GM19043 (cell line): Measurements from ENCODE around the gene ABI3BP.
"Not testable (repeated sequence)": the region's sequence is repeated elsewhere in the genome, so short reads cannot be mapped to it uniquely, and the experiment has no call there.

Experiments
- ATAC-seq: cut with Tn5 transposase; IDR thresholded peaks from one replicate; pipeline ENCODE4 v1.9.1; 2021; ENCODE audit warnings: low read depth; ENCODE audit not compliant: unreplicated experiment

The ABI3BP gene, protein sequence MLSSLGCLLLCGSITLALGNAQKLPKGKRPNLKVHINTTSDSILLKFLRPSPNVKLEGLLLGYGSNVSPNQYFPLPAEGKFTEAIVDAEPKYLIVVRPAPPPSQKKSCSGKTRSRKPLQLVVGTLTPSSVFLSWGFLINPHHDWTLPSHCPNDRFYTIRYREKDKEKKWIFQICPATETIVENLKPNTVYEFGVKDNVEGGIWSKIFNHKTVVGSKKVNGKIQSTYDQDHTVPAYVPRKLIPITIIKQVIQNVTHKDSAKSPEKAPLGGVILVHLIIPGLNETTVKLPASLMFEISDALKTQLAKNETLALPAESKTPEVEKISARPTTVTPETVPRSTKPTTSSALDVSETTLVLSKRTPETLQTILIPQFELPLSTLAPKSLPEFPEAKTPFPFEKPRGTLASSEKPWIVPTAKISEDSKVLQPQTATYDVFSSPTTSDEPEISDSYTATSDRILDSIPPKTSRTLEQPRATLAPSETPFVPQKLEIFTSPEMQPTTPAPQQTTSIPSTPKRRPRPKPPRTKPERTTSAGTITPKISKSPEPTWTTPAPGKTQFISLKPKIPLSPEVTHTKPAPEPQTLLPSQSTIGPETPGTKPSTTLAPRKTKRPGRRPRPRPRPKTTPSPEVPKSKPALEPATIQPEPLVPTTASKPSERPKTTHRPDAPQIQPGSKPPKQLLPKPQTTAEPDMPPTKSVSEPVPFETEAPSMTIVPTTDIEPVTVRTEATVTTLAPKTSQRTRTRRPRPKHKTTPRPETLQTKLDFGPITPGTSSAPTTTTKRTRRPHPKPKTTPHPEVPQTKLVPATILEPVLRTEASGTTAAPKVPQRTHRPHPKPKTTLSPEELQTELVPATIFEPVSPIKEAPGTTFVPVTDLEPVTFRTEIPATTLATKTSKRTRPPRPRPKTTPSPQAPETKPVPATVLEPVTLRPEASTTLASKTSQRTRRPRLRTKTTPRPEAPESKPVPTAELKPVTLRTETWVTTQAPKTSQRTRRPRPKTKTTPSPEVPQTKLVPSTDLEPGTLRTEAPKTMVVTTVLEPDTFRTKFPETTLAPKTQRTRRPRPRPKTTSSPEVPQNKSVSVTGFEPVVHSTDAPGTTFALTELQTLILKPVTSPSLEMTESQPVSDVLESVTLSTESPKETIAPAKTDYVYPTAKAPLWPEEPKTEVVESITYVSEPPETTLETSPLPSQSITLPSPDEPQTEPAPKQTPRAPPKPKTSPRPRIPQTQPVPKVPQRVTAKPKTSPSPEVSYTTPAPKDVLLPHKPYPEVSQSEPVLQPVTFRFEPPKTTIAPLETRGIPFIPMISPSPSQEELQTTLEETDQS (N-terminal part only)

DNA sequence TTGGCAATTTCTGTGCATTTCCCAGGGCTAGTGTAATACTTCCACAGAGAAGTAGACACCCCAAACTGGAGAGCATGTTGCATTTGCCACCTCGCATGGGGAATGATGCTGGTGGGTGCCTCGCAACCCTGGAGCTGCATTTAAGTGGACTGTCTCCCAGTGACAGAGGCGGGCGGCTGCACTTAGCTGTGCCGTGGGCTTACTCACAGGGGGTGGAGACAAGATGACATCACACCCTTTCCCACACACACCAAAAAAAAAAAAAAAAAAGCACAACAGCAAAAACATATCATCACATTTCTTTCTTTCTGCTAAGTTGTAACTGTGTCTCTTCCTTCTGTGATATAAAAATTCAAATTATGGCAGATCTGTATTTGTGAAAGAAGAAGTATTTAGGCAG is at the start of gene ABI3BP:
Gene ABI3BP (minus strand): TSS at position 113 of the 400 bp plus-strand sequence. CDS start 37 bp downstream, at position 76.
- no peak for ATAC-seq

DNA sequence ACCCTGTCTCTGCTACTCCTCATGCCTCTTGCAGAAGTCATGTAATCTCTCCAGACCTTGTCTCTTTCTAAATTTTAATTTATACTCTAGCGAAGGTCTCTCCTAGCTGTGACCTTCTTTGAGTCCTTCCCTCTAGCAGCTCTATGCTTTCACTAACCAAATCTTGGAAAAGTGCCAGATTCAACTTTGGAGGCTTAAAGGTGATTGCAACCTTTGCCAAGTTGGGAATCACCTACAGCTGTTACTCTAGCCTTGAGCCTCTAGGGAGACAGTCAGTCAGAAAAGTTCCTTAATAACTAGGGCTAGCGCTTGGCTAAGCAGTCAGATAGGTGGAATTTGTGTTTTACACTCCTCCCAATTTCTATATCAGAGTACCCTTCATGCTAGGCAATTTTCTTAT is 46.1 kb upstream of the ABI3BP start:
- ATAC-seq, result no peak

DNA sequence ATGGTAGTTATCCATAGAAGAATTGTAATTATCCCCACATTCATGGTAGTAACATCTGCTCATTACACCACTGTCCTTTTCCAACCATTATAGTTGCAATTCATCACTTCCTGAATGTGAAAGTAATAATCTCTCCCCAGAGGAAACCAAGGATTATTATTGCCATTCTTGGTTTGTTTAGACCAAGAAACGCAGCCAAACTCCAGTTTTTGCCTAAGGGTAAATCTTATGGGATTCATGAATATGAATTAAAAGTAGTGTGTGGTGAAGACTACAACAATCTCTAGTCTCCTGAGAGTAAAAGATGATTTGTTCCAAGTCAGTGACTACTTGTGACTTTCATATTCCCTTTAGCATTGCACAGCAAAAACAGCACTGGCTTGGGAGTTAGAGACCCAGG is 45.7 kb upstream of the ABI3BP start:
- no peak for ATAC-seq

DNA sequence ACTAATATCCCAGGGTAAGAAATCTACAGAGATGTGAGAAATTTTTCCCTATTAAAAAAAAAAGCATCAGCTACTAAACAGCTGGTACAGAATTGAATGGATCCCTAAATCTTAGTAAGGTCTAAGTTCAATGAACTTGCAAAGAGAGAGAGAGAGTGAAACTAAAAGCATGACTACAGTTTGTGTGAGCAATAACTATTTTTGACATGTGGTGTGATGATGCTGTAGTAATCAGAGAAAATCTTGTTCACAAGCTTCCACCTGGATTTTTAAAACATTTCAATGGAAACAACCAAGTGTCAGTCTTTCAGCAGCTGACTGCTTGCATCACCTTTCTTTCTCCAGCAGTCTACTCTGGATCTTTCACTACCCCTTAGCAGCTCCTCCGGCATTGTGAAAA is 45.2 kb upstream of the ABI3BP start:
- no peak for ATAC-seq

DNA sequence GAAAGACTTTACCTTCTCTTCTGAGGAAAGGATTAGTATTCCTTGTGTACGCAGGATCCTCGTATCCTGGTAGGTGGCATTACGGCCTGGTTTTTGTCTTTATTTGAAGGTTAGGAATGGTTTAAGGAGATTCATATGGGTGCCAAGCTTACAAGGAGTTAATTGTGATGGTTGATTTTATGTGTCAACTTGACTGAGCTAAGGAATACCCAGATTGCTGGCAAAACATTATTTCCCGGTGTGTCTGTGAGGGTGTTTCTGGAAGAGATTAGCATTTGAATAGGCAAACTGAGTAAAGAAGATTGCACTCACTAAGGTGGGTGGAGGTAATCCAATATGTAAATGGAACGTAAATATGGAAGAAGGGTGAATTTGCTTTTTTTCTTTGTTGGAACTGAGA is 44.4 kb upstream of the ABI3BP start:
- no peak for ATAC-seq

DNA sequence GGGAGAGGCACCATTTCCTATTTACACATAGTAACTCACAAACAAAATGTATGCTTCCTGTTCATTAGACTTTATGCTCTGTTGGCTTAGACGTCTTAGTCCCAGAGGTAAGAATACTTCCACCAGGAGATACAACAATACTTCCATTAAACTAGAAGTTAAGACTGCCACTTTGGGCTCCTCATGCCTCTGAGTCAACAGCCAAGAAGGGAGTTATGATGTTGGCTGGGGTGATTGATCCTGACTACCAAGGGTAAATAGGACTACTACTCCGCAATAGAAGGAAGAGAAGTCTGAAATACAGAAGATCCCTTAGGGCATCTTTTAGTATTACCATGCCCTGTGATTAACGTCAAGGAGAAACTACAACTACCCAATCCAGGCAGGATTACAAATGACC is 43.5 kb upstream of the ABI3BP start:
- ATAC-seq, result no peak

DNA sequence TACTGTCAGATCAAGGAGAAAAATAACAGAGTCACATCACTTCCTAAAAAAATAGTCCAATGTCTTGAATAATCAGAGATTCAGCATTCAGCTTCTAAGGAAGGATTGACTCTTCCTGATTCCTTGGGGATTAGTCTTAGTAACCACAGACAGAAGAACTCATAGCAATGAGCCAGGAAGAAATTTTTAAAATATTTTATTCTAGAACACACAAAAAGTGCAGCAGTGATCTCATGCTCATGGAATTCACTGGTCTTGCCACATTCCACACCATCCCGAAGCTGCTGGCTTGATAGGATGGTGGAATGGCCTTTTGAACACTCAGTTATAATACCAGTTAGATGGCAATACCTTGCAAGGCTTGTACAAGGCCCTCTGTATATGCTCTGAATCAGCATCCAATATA is 43.0 kb upstream of the ABI3BP start:
- no peak for ATAC-seq

DNA sequence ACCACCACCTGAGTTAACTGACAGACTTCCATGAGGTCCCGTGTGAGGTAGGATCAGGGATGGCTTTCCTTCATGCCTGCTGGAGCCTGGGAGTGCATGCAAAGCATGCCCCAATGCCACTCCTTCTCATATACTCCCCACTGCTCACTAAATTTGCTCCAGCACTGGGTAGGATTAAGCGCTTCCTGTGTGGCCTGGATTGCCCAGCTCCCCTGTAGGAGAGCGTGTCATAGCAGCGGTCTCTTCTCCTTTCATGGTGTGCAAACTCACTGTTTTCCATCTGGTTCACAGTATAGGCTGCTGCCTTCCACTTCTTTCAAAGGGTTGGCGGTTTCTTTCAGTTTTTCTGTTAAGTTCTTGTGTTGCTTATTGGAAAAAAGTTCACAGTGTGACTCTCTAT is 34.1 kb upstream of the ABI3BP start:
- ATAC-seq, result no peak

DNA sequence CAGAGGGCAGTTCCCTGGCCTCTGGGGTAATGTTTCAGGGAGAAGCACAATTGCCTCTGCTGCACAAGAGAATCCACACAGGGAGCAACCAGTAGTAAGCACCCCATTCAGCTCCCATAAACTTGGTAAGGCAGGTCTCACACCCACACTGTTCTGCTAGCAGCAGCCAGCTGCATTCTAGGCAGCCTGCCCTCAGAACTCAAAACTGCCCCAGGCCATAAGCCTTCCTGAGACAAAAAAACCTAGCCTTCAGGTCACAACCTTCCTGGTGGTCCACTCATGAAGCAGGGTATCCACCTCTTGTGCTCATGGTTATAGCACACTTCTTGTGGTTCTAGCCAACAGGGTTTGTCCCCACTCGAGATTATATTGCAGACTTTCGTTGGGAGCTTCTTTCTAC is 33.7 kb upstream of the ABI3BP start:
- no peak for ATAC-seq

DNA sequence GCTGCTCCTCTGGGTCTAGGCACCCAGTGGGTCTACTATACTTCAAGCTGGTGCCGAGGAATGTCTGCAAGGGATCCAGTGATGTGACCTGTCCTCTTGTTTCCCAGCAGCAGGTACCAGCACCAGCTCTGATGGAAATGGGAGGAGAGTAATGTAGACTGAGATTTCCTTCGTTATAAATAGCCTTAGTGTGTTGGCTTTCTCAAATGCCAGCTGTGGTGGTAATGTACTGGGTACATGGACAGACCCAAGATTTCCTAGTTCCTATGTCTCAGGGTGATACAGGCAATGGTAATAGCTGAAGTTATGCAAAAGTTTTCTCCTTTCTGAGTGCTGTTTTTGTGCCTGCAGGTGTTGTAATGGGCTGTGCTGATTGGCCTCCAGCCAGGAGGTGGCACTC is 33.0 kb upstream of the ABI3BP start:
- ATAC-seq, result no peak

DNA sequence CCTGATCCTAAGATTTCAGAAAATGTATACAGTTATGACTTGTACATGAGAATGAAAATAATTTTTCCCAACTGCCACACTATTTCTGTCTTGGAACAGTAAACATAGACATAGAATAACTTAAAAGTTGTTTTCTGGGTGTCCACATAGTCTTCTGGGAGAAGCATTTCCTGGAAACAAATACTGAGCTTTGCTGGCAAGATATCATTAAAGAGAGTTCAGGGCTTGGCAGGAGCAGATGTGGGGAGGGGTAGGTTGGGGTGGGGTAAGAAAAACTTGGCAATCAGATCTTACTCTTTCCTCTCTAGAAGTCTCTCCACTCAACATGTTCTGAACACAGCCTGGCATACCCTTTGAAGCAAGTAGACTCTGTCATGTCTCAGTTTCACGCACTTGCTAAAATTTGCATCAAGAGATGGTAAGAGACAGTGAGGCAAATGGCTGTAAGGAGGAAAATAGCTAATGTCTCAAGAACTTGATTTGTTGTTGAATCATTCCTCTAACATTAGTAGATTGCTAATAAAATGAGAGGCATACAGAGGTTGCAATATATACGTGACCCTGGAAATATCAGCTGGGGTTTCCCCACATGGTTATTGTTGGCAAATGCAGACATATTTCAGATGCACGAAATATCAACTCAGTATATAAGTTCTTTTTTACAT is 27.3 kb upstream of the ABI3BP start:
- ATAC-seq, result no peak

DNA sequence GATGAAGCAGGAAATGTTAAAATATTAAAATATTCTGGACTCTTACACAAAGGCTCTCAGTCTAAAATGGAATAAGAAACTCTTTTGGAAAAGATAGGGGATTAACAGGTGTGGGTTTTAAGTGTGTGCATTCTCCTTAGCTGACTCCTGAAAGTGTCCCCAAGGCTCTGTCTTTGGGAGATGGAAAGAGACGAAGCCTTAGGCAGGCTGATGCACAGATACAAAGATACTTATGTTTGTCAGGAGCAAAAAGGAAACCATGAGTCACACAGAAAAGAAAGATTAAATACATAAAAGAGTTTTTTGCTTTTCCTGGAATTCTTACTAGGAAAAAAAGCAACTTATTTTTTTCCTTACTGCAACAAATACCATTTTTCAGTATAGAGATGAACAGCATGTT is 23.8 kb upstream of the ABI3BP start:
- no peak for ATAC-seq

DNA sequence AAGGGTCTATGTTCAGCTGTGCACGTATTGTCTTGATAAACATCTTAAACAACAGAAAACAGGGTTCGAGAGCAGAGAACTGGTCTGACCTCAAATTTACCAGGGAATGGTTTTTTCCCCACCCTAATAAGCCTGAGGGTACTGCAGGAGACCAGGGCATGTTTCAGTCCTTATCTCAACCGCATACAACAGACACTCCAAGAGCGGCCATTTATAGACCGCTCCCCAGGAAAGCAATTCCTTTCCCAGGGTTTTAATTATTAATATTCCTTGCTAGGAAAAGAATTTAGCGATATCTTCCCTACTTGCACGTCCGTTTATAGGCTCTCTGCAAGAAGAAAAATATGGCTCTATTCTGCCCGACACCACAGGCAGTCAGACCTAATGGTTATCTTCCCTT is 19.1 kb upstream of the ABI3BP start:
- ATAC-seq, result not testable (repeated sequence)

DNA sequence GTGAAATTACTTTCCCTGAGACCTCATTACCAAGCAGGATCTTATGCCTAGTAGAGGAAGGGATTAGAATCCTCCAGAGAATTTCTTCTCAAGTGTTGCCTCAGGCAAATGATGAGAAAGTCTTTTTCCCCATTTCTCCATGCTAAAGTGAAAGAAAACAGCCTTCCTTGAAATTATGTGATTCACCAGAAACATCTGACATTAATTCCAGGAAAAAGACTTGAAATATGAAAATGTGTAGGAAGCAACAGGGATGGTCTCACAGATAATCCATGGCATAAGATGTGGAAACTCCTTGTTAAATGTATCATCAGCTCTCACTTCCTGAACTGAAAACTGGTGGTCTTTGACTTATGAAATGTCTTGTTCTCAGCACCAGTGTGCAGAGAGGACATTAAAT is 17.9 kb upstream of the ABI3BP start:
- ATAC-seq, result no peak

DNA sequence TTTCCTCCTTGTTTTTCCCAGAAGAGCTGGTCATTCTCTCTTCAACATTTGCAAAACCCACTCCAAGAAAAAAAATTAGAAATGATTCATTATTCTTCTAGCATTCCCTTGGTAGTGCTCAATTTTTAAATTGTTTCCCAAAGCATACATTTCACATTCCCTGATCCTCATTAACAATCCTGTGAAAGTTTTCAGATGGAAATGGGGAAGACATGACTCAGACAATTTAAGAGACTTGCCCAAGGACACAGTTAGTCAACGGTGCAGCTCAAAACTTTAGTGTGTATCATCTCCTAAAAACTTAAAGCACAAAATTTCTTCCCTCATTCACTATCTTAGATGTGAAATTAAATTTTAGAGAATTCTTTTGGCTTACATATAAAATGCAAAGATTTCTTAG is 17.1 kb upstream of the ABI3BP start:
- no peak for ATAC-seq

DNA sequence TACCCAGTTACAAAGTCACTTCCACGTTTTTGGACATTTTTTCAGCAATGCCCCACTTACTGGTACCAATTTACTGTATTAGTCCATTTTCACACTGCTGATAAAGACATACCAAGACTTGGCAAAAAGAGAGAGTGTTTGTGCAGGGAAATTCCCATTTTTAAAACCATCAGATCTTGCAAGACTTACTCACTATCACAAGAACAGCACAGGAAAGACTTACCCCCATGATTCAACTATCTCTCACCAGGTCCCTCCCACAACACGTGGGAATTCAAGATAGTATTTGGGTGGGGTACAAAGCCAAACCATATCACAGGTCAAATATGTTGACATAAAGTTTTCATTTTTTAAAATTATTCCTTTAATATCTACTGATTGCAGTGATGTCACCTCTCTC is 16.2 kb upstream of the ABI3BP start:
- ATAC-seq, result no peak

DNA sequence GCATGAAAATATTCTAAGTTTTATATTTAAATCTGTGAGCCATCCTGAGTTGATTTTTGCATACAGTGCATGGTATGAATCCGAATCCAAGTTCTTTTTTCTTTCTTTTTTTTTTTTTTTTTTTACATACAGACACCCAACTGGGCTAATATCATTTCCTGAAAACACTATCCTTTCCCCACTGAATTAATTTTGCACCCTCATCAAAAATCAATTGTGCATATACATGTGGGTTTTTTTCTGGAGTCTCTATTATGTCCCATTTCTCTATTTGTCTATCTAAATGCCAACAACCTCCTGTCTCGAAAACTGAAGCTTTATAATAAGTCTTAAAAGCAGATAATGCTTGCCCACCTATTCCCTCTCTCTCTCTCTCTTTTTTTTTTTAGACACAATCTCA is 5.9 kb upstream of the ABI3BP start:
- ATAC-seq, result no peak

DNA sequence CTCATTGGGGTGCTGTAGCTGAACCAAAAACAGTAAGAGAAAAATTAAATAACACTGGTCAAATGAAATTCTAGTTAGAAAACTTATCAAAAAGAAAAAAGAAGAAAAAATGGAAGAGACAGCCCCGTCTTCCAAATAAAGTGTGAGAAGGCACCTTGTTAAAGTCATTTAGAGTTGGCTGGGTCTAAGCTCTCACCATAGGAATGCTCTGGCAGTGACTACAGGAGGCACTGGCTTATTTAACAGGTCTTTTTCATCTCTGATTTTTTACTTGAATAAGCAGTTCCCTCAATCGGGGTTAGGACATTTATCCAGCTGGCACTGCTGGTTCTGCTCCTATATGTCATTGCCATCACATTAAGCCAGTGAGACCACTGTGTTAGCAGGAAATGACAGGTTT is 1.6 kb upstream of the ABI3BP start:
- no peak for ATAC-seq

DNA sequence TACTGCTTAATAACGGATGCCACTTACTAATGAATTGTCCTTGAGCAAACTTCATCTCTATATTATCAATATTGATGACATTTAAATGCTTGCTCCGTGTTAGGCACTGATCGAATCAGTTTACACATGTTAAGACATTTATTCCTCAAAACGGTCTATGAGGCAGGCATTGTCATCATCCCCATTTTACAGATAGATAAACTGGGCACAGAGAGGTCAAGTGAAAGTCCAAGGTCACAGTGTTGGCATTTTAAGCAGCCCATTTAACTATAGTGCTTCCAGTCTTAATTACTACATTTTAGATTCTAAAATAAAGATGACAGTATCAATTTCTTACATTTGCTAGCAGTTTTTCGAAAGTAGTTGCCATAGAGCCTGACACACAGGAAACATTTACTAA is 966 bp upstream of the ABI3BP start:
- ATAC-seq, result no peak

DNA sequence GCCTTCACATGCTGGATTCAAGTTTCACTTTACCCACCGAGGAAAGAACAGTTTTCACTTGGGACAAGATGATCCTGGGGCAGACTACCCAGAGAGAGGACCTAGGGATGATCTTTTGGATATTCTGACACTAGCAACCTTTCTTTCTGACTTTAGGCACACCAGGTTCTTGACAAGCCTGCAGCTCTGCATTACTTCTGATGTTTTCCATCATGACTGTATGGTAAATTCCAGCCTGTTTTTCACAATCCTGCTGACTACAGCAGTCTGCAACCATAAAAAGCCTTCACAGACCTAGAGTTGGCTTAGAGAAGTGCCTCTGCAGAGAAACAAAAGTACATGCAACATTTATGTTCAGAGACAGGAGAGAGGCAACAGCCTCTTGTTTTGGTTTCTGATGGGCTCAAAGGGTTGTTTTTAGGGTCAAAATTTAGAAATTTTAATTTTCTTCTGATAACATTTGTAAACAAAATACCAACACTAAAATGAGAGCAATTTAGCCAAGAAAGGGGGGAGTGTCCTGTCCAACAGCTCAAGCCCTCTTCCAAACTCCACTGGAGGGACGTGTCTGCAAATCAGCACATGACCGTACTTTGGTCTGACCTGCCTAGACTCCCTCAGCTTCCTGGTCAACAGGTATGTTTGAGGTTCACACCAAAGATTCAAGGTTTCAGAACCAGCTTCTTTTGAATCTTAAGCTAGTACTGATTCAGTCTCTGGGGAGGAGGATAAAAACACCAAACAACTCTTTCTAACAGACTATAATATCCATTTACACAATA is 799 bp downstream of the ABI3BP start:
- no peak for ATAC-seq
